Nephron (organoid): Measurements from ENCODE around the gene KRTAP4-9.
"Not testable (repeated sequence)": the region's sequence is repeated elsewhere in the genome, so short reads cannot be mapped to it uniquely, and the experiment has no call there.

Source experiments
- H3K27ac Mint-ChIP-seq, 3 experiments: 2 replicates each; pipeline ENCODE4 v1.8.0; 2020; ENCODE audit warnings: mixed read lengths in 3 of 3, mild to moderate bottlenecking in 2 of 3, moderate library complexity in 1 of 3
- H3K27me3 Mint-ChIP-seq: 2 replicates; pipeline ENCODE4 v1.8.0; 2021; ENCODE audit warnings: low read depth, mild to moderate bottlenecking, moderate library complexity, mixed read lengths
- H3K36me3 Mint-ChIP-seq: 2 replicates; pipeline ENCODE4 v1.8.0; 2020; ENCODE audit warnings: low read depth, mixed read lengths
- H3K4me1 Mint-ChIP-seq: 2 replicates; pipeline ENCODE4 v1.8.0; 2020; ENCODE audit warnings: mixed read lengths
- H3K4me3 Mint-ChIP-seq, 3 experiments: 2 replicates each; pipeline ENCODE4 v1.8.0; 2020; ENCODE audit warnings: mild to moderate bottlenecking in 3 of 3, mixed read lengths in 3 of 3, moderate library complexity in 2 of 3
- H3K9me3 Mint-ChIP-seq: 2 replicates; pipeline ENCODE4 v1.8.0; 2020; ENCODE audit warnings: mixed read lengths
- TF ChIP-seq, protein P1 (sequence below), 3 experiments: fragments of 200-600 bp; sonication (generic); IDR thresholded peaks; one replicate each; pipeline ENCODE4 v1.5.0; 2021; ENCODE audit warnings: antibody characterized with exemption in 3 of 3; ENCODE audit not compliant: unreplicated experiment in 3 of 3

The KRTAP4-9 gene

DNA sequence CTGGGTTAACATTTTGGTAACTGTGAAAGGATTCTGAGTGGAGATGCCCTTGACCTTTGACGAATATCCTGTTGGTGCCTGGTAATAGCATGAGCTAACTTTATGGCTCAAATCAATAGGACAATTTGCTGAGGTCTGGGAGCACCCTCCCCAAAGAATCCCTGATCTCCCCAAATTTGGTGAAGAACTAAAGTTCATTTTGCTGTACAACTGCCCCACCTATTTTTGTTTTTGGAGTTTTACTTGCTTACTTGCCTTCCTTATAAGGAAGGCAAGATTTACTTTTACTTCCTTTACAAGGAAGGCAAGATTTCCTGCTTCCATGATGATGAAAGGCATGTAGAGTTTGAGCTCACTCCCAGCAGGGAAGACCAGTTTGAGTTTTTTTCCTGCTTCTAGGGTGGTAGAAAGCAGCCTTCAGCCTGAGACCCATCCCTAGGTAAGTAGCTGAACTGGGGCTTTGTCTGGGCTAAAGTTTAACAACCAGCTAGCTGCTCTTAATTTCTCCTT lies 2.8 kb downstream of the KRTAP4-9 start:
- Mint-ChIP-seq H3K27ac (no peak overlapping the region), H3K4me1 (peaks cover 11% of the 10 kb centered on the region), H3K4me3 (no peak overlapping the region), H3K9me3 (peaks cover 19% of the 10 kb centered on the region), H3K27me3 (no peaks in the 10 kb centered on the region), H3K36me3 (peaks cover 4% of the 10 kb centered on the region)
- TF ChIP-seq, protein P1, sequence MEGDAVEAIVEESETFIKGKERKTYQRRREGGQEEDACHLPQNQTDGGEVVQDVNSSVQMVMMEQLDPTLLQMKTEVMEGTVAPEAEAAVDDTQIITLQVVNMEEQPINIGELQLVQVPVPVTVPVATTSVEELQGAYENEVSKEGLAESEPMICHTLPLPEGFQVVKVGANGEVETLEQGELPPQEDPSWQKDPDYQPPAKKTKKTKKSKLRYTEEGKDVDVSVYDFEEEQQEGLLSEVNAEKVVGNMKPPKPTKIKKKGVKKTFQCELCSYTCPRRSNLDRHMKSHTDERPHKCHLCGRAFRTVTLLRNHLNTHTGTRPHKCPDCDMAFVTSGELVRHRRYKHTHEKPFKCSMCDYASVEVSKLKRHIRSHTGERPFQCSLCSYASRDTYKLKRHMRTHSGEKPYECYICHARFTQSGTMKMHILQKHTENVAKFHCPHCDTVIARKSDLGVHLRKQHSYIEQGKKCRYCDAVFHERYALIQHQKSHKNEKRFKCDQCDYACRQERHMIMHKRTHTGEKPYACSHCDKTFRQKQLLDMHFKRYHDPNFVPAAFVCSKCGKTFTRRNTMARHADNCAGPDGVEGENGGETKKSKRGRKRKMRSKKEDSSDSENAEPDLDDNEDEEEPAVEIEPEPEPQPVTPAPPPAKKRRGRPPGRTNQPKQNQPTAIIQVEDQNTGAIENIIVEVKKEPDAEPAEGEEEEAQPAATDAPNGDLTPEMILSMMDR (IDR thresholded peaks at IDR 0.05; ENCODE audit: unreplicated experiment in 3 of 3), result no peak

DNA sequence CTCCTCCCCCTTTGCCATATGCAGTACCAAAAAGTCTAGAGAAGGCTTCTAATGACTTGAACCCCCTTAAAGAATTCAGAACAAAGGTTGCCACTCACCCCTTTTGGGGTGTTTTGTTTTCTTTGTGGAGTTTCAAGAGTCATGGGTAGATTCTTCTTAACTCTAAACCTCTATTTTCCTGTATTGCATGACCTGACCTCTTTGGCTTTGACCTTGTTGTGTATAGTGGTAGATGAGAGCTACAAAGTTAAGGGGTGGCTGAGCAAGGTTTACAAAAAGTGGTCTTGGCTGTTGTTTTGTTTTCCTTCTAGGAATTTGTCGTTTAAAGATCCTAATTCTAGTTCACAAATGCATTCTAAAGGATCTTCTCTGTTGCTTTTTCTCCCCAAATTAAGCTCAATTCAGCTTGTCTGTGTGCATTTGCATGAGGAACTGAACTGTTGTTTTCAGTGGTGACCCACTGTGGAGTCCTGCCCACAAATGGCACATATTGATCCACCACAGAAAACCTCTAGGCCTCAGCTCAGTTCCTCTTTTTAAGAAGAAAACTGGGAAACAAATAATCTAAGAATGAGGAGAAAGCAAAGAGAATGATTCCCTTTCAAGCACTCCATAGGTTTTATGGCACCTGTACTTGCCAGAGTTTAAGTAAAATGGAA lies 3.7 kb downstream of the KRTAP4-9 start:
- not testable (repeated sequence) for H3K36me3 Mint-ChIP-seq, H3K27me3 Mint-ChIP-seq, H3K27ac Mint-ChIP-seq, H3K4me1 Mint-ChIP-seq, H3K4me3 Mint-ChIP-seq
- peaks cover 23% of the 10 kb centered on the region for H3K9me3 Mint-ChIP-seq

DNA sequence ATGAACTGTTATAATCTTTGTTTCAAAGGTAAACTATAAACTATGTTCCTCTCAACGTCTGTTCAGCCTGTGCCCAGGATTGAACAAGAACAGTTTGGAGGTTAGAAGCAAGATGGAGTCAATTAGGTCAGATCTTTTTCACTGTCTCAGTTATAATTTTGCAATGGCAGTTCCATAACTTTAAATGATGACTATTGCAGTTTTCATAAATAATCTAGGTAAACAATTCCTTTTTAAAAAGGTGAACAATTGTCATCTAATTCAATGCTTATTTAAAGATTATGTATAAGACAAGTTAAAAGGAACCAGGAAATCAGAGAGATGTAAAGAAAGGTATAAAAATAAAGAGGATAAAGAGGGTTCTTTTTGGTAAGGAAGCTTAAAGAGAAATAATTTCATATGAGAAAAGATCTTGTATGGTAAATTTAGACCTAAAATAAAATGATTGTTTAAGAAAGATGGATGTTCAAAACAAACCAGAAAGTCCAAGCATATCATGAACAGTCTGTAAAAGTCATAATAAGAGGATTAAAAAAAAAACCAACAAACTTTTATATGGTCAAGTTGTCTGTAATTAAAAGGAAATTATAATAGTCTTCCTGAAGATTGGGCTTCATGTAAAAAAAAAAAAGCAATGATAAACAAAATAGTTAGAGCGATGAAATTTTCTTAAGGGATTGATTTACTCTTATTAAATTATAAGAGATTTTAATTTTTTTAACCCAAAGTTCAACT lies 6.1 kb downstream of the KRTAP4-9 start:
- TF ChIP-seq, protein P1 (IDR thresholded peaks at IDR 0.05; ENCODE audit: unreplicated experiment in 3 of 3), result no peak
- H3K4me1 Mint-ChIP-seq, result no peaks in the 10 kb centered on the region
- H3K9me3 Mint-ChIP-seq, result peaks cover 27% of the 10 kb centered on the region
- no peak overlapping the region for H3K27ac Mint-ChIP-seq
- peaks cover 4% of the 10 kb centered on the region for H3K36me3 Mint-ChIP-seq
- H3K27me3 Mint-ChIP-seq, result no peaks in the 10 kb centered on the region
- no peak overlapping the region for H3K4me3 Mint-ChIP-seq

DNA sequence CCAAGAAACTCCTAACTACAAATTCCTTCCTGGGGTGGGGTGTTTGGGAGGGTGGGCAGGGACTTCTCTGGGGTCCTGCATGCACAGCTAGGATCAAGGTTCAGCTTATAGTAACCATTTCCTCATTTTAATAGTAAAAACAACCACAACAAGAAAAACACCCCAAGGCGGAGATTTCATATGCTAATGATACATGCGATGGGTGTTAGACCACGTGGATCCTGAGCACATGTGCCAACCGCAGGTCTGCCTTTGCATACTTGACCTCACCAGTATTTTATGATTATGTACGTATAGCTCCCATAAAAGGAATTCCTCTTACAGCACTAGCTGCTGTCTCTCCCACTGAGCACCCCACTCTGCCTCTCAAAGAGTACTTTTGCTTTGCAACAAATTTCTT lies 11.1 kb downstream of the KRTAP4-9 start:
- peaks cover 3% of the 10 kb centered on the region for H3K27me3 Mint-ChIP-seq

DNA sequence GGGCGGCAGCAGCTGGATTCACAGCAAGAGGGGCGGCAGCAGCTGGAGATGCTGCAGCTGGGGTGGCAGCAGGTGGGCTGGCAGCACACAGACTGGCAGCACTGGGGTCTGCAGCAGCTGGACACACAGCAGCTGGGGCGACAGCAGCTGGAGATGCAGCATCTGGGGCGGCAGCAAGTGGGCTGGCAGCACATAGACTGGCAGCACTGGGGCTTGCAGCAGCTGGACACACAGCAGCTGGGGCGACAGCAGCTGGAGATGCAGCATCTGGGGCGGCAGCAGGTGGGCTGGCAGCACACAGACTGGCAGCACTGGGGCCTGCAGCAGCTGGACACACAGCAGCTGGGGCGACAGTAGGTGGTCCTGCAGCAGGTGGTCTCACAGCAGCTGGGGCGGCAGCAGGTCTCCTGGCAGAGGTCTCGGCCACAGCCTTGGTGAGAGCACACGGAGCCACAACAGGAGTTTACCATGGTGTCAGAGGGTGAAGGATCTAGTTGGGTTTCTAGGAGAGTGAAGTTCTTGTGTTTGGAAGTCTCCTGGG lies 12.7 kb downstream of the KRTAP4-9 start, which contains the start of gene KRTAP4-11:
KRTAP4-11 (minus strand) TSS at position 528 of the 541 bp plus-strand sequence; CDS start at position 470, 58 bp downstream.
- Mint-ChIP-seq H3K27ac (peak within 1 kb of the TSS in 1 of 3 experiments; percentile 12), H3K9me3 (peaks cover 10% of the 10 kb centered on the region), H3K4me1 (peaks cover 16% of the 10 kb centered on the region)
- H3K27me3 Mint-ChIP-seq, H3K36me3 Mint-ChIP-seq, H3K4me3 Mint-ChIP-seq: not testable (repeated sequence)

More for the DNA sequence above, 11.1 kb downstream of the KRTAP4-9 start:
- Mint-ChIP-seq H3K36me3 (peaks cover 2% of the 10 kb centered on the region), H3K4me1 (peaks cover 16% of the 10 kb centered on the region), H3K27ac (peak overlapping the region in 1 of 3 experiments; percentile 32), H3K9me3 (peaks cover 12% of the 10 kb centered on the region), H3K4me3 (no peak overlapping the region)
- TF ChIP-seq, protein P1 (IDR thresholded peaks at IDR 0.05; ENCODE audit: unreplicated experiment in 3 of 3), result no peak

DNA sequence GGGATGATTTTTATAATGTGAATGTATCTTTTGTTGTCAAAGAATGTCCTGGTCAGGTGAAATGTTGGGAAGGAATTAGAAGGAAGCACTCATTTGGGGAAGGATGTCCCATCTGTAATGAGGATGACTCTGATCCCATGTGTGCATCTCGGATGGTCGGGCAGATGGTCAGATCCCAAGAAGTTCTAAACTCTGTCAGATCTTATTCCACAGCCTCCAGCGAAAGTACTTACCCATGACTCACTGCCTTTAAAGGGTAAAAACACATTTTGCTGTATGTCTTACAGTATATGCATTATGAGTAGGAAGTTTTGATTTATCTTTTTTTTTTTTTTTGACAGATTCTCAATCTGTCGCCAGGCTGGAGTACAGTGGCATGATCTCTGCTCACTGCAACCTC lies 13.5 kb downstream of the KRTAP4-9 start:
- Mint-ChIP-seq H3K9me3 (peaks cover 7% of the 10 kb centered on the region), H3K27ac (no peak overlapping the region), H3K4me1 (peaks cover 16% of the 10 kb centered on the region), H3K4me3 (no peak overlapping the region), H3K27me3 (peaks cover 7% of the 10 kb centered on the region), H3K36me3 (no peaks in the 10 kb centered on the region)
- TF ChIP-seq, protein P1 (IDR thresholded peaks at IDR 0.05; ENCODE audit: unreplicated experiment in 3 of 3), result no peak

DNA sequence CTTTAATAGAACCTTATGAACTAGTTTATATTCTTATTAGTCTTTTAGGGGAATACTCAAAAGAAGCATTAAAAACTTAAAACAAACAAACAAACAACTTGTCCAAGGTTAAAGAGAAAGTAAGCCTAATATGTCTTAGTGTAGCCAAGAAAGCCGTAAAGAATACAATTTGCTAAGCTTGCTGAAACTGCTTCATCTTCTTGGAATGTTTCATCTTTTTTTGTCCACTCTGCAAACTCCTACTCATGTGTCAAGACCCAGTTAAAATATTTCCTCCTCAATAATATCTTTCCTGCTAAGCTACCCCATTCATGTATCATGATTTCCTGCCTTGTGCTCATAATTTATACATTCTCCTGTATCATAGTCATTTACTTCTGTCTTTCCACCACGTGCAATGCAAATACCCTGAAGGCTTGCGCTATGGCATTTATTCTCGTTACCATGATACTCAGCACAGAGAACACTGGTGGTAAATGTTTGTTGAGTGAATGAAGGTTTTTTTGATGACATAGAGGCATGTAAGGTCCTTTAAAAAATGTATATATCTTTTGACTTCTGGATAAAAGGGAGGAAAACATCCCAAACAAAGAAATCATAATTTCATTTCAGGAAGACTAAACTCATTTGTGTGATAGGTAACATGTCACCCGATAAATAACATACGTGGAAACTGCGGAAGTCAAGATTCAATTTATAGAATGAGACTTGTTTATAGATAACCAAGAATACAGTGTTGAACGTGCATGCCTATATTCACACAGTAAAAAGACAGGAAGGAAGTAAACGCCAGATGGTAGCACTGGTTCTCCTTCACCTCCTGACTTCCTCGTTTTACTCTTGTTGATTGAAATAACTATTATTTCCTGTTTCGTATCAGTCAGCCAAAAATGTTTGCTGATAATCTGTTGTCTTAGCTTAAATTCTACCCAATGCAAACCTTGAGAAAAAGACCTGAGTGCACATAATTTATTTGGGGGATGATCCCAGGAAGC lies 14.8 kb downstream of the KRTAP4-9 start:
- Mint-ChIP-seq H3K27me3 (peaks cover 11% of the 10 kb centered on the region), H3K4me3 (peak overlapping the region in 1 of 3 experiments; percentile 39), H3K27ac (peak overlapping the region; percentile 28 to 73 (median 31)), H3K4me1 (peaks cover 16% of the 10 kb centered on the region)
- H3K36me3 Mint-ChIP-seq, H3K9me3 Mint-ChIP-seq: not testable (repeated sequence)
